ENCODE measurements around the gene MAPK7.

Gene MAPK7

DNA sequence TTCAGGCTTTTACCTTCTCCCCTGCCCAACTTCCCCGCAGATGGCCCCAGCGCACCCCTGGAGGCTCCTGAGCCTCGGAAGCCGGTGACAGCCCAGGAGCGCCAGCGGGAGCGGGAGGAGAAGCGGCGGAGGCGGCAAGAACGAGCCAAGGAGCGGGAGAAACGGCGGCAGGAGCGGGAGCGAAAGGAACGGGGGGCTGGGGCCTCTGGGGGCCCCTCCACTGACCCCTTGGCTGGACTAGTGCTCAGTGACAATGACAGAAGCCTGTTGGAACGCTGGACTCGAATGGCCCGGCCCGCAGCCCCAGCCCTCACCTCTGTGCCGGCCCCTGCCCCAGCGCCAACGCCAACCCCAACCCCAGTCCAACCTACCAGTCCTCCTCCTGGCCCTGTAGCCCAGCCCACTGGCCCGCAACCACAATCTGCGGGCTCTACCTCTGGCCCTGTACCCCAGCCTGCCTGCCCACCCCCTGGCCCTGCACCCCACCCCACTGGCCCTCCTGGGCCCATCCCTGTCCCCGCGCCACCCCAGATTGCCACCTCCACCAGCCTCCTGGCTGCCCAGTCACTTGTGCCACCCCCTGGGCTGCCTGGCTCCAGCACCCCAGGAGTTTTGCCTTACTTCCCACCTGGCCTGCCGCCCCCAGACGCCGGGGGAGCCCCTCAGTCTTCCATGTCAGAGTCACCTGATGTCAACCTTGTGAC, 3.6 kb downstream of the MAPK7 start:
- no peak for DNase-seq

- no peak for DNase-seq
Measured at GRCh38 chr17:19382531-19383444, 4.5 kb downstream of the MAPK7 start.

DNA sequence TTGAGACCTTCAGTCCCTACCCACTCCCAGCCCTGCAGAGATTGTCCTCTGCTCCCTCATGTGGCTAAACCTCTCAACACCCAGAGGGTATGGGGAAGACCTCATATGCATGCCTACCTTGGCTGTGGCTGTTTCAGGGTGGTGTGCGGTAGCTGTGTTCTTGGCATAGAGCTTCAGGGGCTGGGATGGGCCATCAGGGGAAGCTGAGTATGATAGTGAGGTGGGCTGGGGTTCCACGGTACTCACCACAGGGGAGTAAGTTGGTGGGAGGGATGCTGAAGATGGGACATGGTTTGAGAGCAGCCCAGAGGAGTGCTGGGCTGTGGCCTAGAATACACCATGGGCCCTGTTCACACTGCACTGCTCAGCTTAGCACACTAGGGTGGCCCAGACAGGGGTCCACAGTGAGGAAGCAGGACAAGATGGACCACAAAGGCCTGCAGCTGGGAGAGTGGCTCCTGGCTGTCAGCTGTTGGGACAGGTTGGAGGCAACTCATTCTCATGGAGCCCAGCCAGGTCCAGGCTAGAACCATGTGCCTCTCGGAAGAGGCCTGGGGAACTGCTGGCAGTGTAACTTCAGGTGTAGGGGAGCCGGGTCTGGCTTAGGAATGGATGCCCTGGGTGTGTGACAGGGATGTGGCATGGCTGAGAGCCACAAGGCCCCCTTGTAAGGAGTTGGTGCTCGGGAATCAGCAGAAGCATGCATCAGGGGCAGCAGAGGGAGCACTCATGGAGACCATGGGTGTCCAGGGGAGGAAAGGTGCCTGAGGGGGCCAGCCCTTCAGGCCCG, 5.6 kb downstream of the MAPK7 start:
- no peak for DNase-seq

DNA sequence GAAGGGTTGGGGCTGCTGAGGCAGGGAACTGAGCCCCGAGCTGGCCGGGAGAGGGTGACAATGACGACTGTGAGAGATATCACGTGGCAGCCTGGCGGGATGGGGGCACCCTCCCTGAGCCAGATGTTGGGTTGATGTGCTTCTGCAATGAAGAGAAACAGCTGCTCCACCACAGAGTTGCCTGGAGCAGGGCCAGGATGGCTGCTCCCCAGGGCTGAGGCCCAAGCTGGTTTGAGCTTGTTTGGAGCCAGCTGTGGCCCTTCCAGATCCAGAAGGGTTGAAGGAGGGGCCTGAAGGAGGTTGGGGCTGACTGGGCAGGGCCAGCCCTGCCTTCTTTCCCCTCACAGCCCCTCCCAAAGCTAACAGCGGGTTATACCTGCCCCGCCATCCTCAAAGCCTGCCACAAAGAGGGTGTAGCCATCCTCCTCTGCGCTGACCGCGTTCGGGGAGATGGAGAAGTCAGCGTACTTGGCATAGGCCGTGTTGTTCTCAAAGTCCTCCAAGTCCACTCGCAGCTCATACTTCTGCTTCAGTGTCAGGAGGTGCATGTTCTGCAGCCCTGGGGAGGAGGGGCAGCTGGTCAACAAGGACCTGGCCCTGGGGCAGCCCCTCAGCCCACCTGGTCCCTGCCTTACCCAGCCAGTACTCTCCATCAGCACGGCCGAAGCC, 6.6 kb downstream of the MAPK7 start:
- no peak for DNase-seq

- no peak for DNase-seq
Measured at GRCh38 chr17:19385521-19385983, 7.3 kb downstream of the MAPK7 start.

DNA sequence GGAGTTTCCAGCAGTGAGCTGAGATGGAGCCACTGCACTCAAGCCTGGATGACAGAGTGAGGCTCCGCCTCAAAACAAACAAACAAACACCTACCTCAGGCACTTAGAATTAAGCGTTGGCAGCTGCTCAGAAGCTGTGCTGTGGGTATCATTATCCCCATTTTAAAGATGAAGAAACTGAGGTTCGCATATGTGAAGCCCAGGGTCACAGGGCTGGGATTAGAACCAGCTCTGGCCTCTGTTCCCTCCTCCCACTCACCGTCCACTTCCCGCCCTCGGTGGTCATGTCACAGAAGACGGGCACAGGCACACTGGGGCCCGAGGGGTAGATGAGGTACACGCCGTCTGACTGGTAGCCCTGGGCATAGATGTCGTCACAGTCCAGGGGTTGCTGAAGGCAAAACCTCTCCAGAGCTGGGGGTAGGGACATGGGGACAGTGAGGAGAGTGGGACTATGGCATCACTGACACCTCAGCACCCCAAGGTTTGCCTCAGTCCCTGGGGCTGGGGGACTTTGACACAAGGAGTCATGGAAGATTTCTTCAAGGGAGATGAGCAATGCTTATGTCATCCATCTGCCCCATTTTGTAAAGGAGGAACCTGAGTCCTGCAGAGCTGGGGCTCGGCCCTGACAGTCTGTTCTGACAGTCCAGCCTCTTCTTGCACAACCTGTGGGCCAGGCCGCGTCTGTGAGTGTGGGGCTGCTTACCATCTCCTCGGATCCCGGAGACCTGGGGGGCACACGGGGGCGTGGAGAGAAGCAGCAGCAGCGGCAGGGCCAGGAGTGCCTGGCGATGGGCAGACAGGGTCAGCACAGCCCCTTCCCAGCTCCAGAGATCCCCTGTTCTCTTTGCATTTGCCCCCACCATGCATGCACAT, 8.0 kb downstream of the MAPK7 start:
- peak; percentile 70 for DNase-seq

GRCh38 chr17:19386974-19387920, 8.9 kb downstream of the MAPK7 start, which contains the start of gene MFAP4:
TSS of gene MFAP4 (minus strand) at chr17:19387190. CDS start at chr17:19387155, 35 bp downstream.
- no peak for DNase-seq

DNA sequence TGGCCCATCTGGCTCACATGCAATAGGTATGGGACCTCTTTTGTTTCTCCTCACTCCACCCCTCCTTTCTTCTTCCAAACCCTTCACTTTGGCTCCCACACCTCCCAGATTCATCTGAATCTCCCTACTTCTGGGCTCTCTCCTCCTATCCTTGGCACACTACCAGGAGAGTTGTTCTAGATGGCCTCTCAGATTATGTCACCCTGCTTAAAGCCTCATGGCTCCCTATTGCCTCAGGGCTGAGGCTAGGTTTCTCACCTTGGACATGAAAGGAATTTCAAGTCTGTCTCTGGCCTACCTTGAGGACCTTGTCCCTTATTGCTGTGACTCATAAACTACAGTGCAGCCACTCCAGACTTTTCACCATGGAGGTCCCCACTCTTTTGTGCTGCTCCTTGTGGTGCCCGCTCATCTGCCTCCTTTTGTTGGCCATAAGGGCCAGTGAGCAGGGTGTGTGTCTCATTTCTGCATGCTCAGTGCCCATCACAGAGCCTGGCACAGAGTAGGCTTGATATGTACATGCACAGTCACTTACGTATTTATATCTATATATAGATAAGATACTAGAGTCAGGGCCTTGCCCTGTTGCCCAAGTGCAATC, 9.7 kb downstream of the MAPK7 start:
- DNase-seq: no peak

DNA sequence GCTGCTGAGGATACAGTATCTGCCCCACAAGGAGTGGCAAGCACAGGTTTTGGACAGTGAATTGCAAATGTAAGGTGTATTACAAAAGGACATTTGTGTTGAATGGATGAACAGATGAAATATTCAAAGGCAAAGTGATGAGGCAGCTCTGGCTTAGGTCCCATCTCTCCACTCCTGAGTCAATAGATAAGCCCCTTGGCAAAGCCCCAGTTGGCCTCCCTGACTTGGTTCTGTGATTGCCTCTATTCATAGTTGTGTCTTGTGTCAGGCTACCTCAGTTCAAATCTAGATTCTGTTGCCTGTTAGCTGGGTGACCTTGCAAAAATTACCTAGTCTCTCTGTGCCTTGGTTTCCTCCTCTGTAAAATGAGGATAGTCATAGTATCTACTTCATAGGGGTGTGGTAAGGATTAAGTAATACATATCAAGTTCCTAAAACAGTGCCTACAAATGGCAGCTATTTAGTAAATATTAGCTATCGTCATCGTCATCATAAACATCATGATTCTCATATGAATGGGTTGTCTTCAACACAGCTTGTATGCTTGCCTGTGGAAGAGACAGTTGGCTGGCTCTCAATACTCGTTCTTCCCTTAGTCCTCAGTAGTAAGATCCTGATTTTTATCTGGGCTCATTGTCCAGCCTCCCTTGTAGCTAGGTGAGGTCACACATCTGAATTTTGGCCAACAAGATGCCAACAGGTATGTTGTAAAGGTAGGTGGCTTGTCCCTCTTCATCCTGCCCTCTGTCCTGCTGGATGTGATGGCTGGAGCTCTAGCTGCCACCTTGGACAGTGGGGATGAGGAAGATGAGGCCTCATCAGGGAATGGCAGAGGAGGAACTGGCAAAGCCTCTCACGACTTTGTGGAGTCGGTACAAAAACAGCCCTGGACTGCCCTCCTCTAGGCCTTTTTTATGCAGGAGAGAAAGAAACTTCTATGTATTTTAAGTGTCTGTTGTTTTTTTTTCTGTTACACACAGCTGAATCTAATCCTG, 10.8 kb downstream of the MAPK7 start:
- DNase-seq: no peak

DNA sequence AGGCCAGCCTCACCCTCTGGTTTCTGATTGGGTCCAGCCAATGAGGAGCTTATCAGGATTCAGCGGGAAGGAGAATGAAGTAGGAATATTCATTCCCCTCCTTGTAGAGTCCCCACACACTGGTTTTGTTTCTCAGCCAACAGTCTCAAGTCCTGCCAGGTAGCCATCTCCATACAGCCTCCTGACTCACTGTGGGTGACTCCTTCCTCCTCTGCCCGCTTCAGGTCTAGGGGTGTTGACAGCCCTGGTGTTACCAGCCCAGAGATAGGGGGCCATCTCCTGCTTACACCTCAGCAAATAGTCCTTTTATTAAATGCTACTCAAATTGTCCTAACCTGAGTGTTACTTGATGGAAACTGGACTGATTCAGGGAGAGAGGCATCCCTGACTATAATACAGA, 12.7 kb downstream of the MAPK7 start:
- DNase-seq: no peak

DNA sequence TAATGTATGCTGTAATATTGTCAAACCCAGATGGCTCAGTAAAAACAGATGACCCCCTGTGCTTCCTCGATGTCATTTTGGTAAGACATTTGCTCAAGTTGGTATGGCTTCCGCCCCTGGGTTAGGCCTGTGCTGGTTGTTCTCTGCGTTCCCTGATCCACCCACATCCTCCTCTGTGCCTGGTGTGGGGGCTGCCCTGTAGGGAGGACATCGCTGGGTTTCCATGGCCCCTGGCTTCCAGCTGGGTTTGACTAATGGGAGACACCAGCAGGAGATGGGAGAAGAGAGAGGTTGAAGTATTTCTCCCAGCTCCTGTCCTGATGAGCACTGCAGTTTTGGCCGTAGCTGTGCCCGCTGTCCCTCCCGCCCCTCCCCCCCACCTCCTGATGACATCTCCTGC, 13.1 kb downstream of the MAPK7 start:
- no peak for DNase-seq

DNA sequence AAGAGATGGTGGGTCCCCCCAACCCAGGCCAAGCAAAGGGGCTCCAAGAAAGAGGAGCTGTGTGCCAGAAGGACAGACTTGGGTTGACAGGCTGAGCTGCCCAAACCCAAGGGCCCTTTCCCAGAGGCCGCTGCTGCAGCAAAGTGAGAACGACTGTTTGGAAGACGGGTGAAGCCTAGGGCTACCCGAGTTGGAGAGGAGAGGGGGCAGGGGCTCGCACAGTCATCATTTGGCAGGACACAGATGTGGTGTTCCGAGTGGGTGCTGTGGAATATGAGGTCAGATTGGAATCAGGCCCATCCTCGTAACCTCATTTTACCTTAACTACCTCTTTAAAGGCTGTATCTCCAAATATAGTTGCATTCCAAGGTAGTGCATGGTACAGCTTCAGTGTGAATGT, 14.0 kb downstream of the MAPK7 start:
- no peak for DNase-seq

DNA sequence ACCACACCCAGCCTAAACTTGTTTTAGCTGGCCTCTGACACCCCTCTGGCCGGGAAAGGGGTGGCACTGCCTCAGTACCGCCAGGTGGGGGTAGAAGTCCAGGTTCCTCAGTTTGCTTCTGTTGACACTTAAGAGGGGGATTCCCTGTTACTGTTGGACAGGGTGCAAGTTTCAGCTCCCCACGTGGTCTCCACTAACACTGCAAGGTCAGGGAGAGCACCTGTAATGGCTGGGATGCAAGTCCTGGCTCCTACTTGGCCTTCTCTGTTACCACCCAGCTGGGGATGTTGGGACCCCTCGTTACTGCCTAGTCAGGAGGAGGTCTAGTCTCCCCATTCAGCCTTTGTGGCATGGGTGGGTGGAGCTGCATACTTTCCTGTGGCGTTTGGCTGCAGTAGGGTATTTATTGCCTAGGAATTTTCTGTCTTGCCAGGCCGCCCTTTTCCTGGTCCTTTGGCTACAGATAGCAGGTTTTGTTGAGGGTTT, 19.3 kb downstream of the MAPK7 start:
- DNase-seq: no peak

GRCh38 chr17:19398301-19399181, 20.2 kb downstream of the MAPK7 start:
- peak; percentile 60 for DNase-seq

DNA sequence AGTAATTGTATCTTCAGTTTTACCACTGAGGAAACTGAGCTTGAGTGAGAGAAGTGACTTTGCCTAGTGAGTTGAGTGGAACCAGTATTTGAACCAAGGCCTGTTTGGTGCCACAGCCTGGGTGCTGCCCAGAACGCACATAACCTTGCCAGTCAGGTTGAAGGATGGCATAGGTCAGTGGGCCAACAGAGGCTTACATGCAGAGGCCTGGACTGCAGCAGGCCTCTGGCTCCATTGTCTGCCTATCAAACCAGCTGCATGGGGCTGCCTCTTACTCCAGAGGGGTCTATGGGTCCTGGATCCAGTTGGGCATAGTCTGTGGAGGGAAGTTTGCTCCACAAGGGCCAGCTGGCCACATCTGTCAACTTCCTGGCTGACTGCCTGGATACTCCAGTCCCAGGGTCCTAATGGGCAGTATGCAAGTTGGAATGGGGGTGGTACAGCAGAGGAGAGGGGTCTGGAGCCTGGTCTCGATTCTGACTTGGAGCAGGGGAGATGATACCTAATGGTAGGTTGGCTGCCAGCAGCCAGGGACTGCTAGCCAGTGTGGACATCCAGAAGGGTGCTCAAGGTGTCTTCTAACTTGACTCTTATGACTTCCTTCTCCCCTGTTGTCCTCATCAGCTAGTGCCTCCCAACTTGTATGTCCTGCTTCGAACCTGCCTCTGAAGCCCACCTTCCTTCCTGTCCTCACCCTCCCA, 21.6 kb downstream of the MAPK7 start:
- DNase-seq: no peak

DNA sequence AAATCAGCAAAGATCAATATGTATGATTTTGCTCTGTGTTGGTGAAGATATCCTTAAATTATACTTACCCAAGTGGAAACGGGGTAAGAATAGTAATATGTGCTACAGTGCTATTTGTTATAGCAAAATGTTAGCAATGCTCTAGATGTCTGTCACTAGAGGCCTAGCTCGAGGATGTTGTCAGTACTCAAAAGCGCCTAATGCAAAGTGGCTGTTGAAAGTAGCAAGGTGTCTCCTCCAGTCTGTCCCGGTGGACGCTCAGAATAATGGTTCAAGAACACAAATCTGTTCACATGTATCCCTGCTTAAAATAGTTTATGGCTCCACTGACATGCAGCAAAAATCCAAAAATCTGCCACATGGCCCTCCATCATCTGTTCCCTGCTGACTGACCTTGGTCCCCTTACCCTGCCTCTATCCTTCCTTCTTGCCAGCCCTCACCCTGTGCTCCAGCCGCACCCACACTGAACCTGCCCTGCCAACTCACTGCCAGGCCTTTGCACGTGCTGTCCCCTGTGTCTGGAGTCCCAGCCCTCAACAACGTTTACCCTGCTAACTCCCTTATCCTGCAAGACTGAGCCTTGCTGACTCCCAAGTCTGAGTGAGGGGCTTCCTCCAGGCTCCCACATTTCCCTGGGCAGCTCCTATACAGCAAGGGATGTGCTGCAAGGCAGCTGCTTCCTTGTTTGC, 23.2 kb downstream of the MAPK7 start:
- DNase-seq: no peak

Measured in CD4-positive, alpha-beta T cell treated with Interferon gamma for 1 hour (primary cell).